ENCODE results near the gene MYBPC2.

- TF ChIP-seq CTCF (conservative IDR thresholded peaks at IDR 0.05; ENCODE audit: low read depth, low read length) (no peak), EZH2phosphoT487 (IDR thresholded peaks at IDR 0.05; ENCODE audit: borderline replicate concordance, low read length) (no peak)
Measured at GRCh38 chr19:50417111-50418081, 15.3 kb upstream of the MYBPC2 start.
